Body of pancreas (tissue), 4 donors: Measurements from ENCODE around the gene KIF15.

Source experiments
- CTCF ChIP-seq, 7 experiments: fragments of 450-650 bp in 4 of 7; fragments of 200-600 bp in 3 of 7; sonication (generic) in 3 of 7; IDR thresholded peaks; one replicate each; pipeline ENCODE4 v1.5.1; 2016 to 2019; ENCODE audit warnings: antibody characterized with exemption in 7 of 7
- POLR2A ChIP-seq, 3 donors: fragments of 450-650 bp; IDR thresholded peaks; one replicate each; pipeline ENCODE4 v1.6.1; 2016; ENCODE audit warnings: antibody characterized with exemption in 3 of 3, mild to moderate bottlenecking in 2 of 3

GRCh38 chr3:44722103-44722401 lies 39.5 kb upstream of the KIF15 start:
- no peak for TF ChIP-seq CTCF (IDR thresholded peaks at IDR 0.05)
- TF ChIP-seq POLR2A (IDR thresholded peaks at IDR 0.05): no peak
